Measurements from ENCODE around the gene ABR.

ABR gene

DNA sequence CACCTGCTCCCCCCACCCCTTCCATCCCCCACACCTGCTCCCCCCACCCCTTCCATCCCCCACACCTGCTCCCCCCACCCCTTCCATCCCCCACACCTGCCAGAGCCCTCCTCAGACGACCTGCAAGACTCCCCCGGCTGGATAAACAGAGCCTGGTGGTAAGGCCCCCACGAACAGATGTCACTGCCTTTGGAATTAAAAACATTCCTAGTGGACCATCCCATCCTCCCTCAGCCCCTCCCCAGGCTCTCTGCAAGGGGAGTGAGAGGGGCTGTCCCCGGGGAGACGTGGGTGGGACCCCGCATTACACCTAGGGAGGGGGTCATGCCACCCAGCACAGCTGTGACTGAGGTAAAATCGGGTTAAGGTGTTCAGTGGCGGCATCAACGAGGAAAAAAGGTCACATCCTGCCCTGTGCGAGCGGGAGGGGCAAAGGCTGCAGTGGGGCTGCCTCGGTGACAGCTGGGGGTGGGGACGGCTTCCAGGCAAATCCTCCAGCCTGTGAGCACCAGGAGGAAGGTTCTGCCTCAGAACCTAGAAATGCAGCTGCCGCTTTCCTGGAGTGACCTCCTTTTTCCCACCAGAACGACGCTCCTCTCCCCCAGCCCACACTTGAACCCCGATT lies 144.1 kb downstream of the ABR start:
- no peaks in the 10 kb centered on the region for H3K36me3 ChIP-seq (ENCODE audit: low read depth)
- H3K9me3 ChIP-seq (ENCODE audit: severe bottlenecking): no peaks in the 10 kb centered on the region
- no peaks in the 10 kb centered on the region for H3K4me1 ChIP-seq (ENCODE audit: insufficient read depth, poor library complexity, severe bottlenecking)
- no peak overlapping the region for H3K4me3 ChIP-seq (ENCODE audit: severe bottlenecking)
- H3K27ac ChIP-seq (ENCODE audit: poor library complexity, severe bottlenecking): no peak overlapping the region
- no peak for ATAC-seq (ENCODE audit: low read depth)
- no peak for TF ChIP-seq CTCF (IDR thresholded peaks at IDR 0.05; ENCODE audit: poor library complexity, severe bottlenecking)
- no peak for DNase-seq (ENCODE audit: low spot score)
- H3K27me3 ChIP-seq (ENCODE audit: insufficient read depth, poor library complexity, severe bottlenecking): no peaks in the 10 kb centered on the region

DNA sequence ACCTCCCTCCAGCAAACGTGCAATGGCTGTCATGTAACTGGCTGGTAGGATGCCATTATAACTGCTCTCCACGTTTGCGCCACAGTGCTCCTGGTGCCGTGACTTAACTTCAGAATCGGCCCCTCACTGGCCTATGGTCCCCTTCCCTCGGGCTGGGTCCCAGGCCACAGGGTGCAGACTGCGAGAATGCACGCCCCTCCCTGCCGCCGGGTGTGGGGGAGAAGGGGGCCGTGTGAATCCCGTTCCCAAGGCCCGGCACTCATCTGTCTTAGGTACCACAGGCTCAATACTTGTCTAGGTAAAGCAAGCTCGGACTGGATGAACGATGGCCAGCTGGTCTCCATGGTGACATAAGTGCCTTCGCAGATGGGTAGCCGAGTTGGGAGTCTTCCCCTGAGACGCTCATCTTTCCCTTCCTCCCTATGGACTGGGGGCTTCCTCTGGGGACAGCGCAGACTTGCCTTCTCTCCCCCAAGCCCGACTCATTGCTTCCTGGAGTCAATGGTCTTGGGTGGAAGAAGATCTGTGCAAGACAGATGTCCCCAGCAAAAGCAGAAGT lies 145.1 kb downstream of the ABR start:
- Histone ChIP-seq H3K36me3 (ENCODE audit: low read depth) (no peaks in the 10 kb centered on the region), H3K27me3 (ENCODE audit: insufficient read depth, poor library complexity, severe bottlenecking) (no peaks in the 10 kb centered on the region), H3K9me3 (ENCODE audit: severe bottlenecking) (no peaks in the 10 kb centered on the region), H3K4me1 (ENCODE audit: insufficient read depth, poor library complexity, severe bottlenecking) (no peaks in the 10 kb centered on the region), H3K4me3 (ENCODE audit: severe bottlenecking) (no peak overlapping the region), H3K27ac (ENCODE audit: poor library complexity, severe bottlenecking) (no peak overlapping the region)
- no peak for ATAC-seq (ENCODE audit: low read depth)
- no peak for TF ChIP-seq CTCF (IDR thresholded peaks at IDR 0.05; ENCODE audit: poor library complexity, severe bottlenecking)
- DNase-seq (ENCODE audit: low spot score): no peak

- Histone ChIP-seq H3K27ac (ENCODE audit: poor library complexity, severe bottlenecking) (no peak overlapping the region), H3K9me3 (ENCODE audit: severe bottlenecking) (no peaks in the 10 kb centered on the region), H3K36me3 (ENCODE audit: low read depth) (no peaks in the 10 kb centered on the region), H3K4me1 (ENCODE audit: insufficient read depth, poor library complexity, severe bottlenecking) (no peaks in the 10 kb centered on the region), H3K4me3 (ENCODE audit: severe bottlenecking) (no peak overlapping the region), H3K27me3 (ENCODE audit: insufficient read depth, poor library complexity, severe bottlenecking) (no peaks in the 10 kb centered on the region)
- DNase-seq (ENCODE audit: low spot score) (no peak), ATAC-seq (ENCODE audit: low read depth) (no peak)
- no peak for TF ChIP-seq CTCF (IDR thresholded peaks at IDR 0.05; ENCODE audit: poor library complexity, severe bottlenecking)
These were observed 146.3 kb downstream of the ABR start for GRCh38 chr17:1033503-1033902.

- DNase-seq (ENCODE audit: low spot score) (no peak), ATAC-seq (ENCODE audit: low read depth) (no peak)
- Histone ChIP-seq H3K4me1 (ENCODE audit: insufficient read depth, poor library complexity, severe bottlenecking) (no peaks in the 10 kb centered on the region), H3K4me3 (ENCODE audit: severe bottlenecking) (no peak overlapping the region), H3K36me3 (ENCODE audit: low read depth) (no peaks in the 10 kb centered on the region), H3K9me3 (ENCODE audit: severe bottlenecking) (no peaks in the 10 kb centered on the region), H3K27ac (ENCODE audit: poor library complexity, severe bottlenecking) (no peak overlapping the region), H3K27me3 (ENCODE audit: insufficient read depth, poor library complexity, severe bottlenecking) (no peaks in the 10 kb centered on the region)
- TF ChIP-seq CTCF (IDR thresholded peaks at IDR 0.05; ENCODE audit: poor library complexity, severe bottlenecking): no peak
These were observed 147.4 kb downstream of the ABR start for GRCh38 chr17:1032391-1032790.

- ATAC-seq (ENCODE audit: low read depth) (no peak), DNase-seq (ENCODE audit: low spot score) (no peak)
- Histone ChIP-seq H3K27ac (ENCODE audit: poor library complexity, severe bottlenecking) (no peak overlapping the region), H3K4me1 (ENCODE audit: insufficient read depth, poor library complexity, severe bottlenecking) (no peaks in the 10 kb centered on the region), H3K9me3 (ENCODE audit: severe bottlenecking) (no peaks in the 10 kb centered on the region), H3K27me3 (ENCODE audit: insufficient read depth, poor library complexity, severe bottlenecking) (no peaks in the 10 kb centered on the region), H3K4me3 (ENCODE audit: severe bottlenecking) (no peak overlapping the region), H3K36me3 (ENCODE audit: low read depth) (no peaks in the 10 kb centered on the region)
- no peak for TF ChIP-seq CTCF (IDR thresholded peaks at IDR 0.05; ENCODE audit: poor library complexity, severe bottlenecking)
These were observed 148.1 kb downstream of the ABR start for GRCh38 chr17:1031711-1032110.
